ENCODE results near the gene RSRC1. TPM values are rescaled to one million over a fixed set of nuclear protein-coding genes. Genes with fewer than 3 reads are reported as not detected.
A peak's percentile ranks its signal among the peaks of the same experiment; 100 is the strongest.
"Not testable (repeated sequence)": the region's sequence is repeated elsewhere in the genome, so short reads cannot be mapped to it uniquely, and the experiment has no call there.

The RSRC1 gene
- 10 to 100 TPM; 28.5 to 32.0 TPM for total RNA-seq

GRCh38 chr3:158109804-158110657 is at the start of gene RSRC1:
RSRC1 (plus strand) TSS chr3:158110089; CDS start chr3:158122105, 12,016 bp downstream.
- peak; percentile 89 for DNase-seq
- TF ChIP-seq CTCF (IDR thresholded peaks at IDR 0.05): no peak
- no peaks in the 10 kb centered on the region for H3K9me3 ChIP-seq
- peaks cover 10% of the 10 kb centered on the region for H3K4me1 ChIP-seq
- H3K36me3 ChIP-seq: no peaks in the 10 kb centered on the region
- H3K27me3 ChIP-seq: peaks cover 35% of the 10 kb centered on the region
- H3K9ac ChIP-seq (ENCODE audit: low read depth in 2 of 2, low read length in 2 of 2): peak within 1 kb of the TSS; percentile 77 to 92
- intact Hi-C loops (cut with DNase I): no loop called here
- H3K4me3 ChIP-seq: peak within 1 kb of the TSS; percentile 85
- peak within 1 kb of the TSS; percentile 75 for H3K27ac ChIP-seq

- not testable (repeated sequence) for DNase-seq; H3K9ac ChIP-seq (ENCODE audit: low read depth in 2 of 2, low read length in 2 of 2)
Observed at GRCh38 chr3:158065574-158065973, 44.3 kb upstream of the RSRC1 start.

GRCh38 chr3:158072790-158073189 is 37.1 kb upstream of the RSRC1 start:
- intact Hi-C loops (cut with DNase I): no loop called here
- no peaks in the 10 kb centered on the region for H3K4me1 ChIP-seq
- DNase-seq: no peak
- no peak overlapping the region for H3K4me3 ChIP-seq
- no peak for TF ChIP-seq CTCF (IDR thresholded peaks at IDR 0.05)
- no peak overlapping the region for H3K9ac ChIP-seq (ENCODE audit: low read depth in 2 of 2, low read length in 2 of 2)
- no peaks in the 10 kb centered on the region for H3K9me3 ChIP-seq
- H3K27me3 ChIP-seq: no peaks in the 10 kb centered on the region
- H3K36me3 ChIP-seq: no peaks in the 10 kb centered on the region
- no peak overlapping the region for H3K27ac ChIP-seq

More at GRCh38 chr3:158065574-158065973, 44.3 kb upstream of the RSRC1 start:
- H3K9me3 ChIP-seq; H3K4me1 ChIP-seq; H3K4me3 ChIP-seq; H3K27me3 ChIP-seq; H3K27ac ChIP-seq; intact Hi-C loops (cut with DNase I); H3K36me3 ChIP-seq: not testable (repeated sequence)

GRCh38 chr3:158074591-158074990 is 35.3 kb upstream of the RSRC1 start:
- H3K9ac ChIP-seq (ENCODE audit: low read depth in 2 of 2, low read length in 2 of 2): no peak overlapping the region
- no peak for DNase-seq
- no peaks in the 10 kb centered on the region for H3K9me3 ChIP-seq
- no peaks in the 10 kb centered on the region for H3K4me1 ChIP-seq
- no peak for TF ChIP-seq CTCF (IDR thresholded peaks at IDR 0.05)
- no peak overlapping the region for H3K4me3 ChIP-seq
- no peaks in the 10 kb centered on the region for H3K27me3 ChIP-seq
- H3K27ac ChIP-seq: no peak overlapping the region
- intact Hi-C loops (cut with DNase I): no loop called here
- H3K36me3 ChIP-seq: no peaks in the 10 kb centered on the region

- Histone ChIP-seq H3K27me3 (no peaks in the 10 kb centered on the region), H3K27ac (no peak overlapping the region), H3K36me3 (no peaks in the 10 kb centered on the region), H3K9ac (ENCODE audit: low read depth in 2 of 2, low read length in 2 of 2) (no peak overlapping the region), H3K9me3 (no peaks in the 10 kb centered on the region), H3K4me3 (no peak overlapping the region), H3K4me1 (no peaks in the 10 kb centered on the region)
- no peak for DNase-seq
- no peak for TF ChIP-seq CTCF (IDR thresholded peaks at IDR 0.05)
- intact Hi-C loops (cut with DNase I): no loop called here
Observed at GRCh38 chr3:158079599-158079998, 30.3 kb upstream of the RSRC1 start.

GRCh38 chr3:158084651-158085050 is 25.2 kb upstream of the RSRC1 start:
- TF ChIP-seq CTCF (IDR thresholded peaks at IDR 0.05): no peak
- no peak overlapping the region for H3K4me3 ChIP-seq
- no peaks in the 10 kb centered on the region for H3K4me1 ChIP-seq
- DNase-seq: no peak
- no peak overlapping the region for H3K27ac ChIP-seq
- no peaks in the 10 kb centered on the region for H3K9me3 ChIP-seq
- intact Hi-C loops (cut with DNase I): no loop called here
- no peaks in the 10 kb centered on the region for H3K27me3 ChIP-seq
- no peak overlapping the region for H3K9ac ChIP-seq (ENCODE audit: low read depth in 2 of 2, low read length in 2 of 2)
- H3K36me3 ChIP-seq: no peaks in the 10 kb centered on the region
